Rectal smooth muscle tissue (tissue), 1 donor: ENCODE data around the gene MAPKAPK2.
"Not testable (repeated sequence)": the region's sequence is repeated elsewhere in the genome, so short reads cannot be mapped to it uniquely, and the experiment has no call there.

ENCODE experiments used
- H3K27ac ChIP-seq: one replicate; pipeline ENCODE4 v1.7.0; 2013; ENCODE audit warnings: low read depth, low read length, inconsistent platforms
- H3K27me3 ChIP-seq: one replicate; pipeline ENCODE4 v1.7.0; 2013; ENCODE audit warnings: low read length; ENCODE audit not compliant: control insufficient read depth, insufficient read depth
- H3K36me3 ChIP-seq: one replicate; pipeline ENCODE4 v1.7.0; 2013; ENCODE audit warnings: low read length; ENCODE audit not compliant: control insufficient read depth, insufficient read depth
- H3K4me1 ChIP-seq: one replicate; pipeline ENCODE4 v1.7.0; 2013; ENCODE audit warnings: low read length; ENCODE audit not compliant: control insufficient read depth, insufficient read depth
- H3K4me3 ChIP-seq: one replicate; pipeline ENCODE4 v1.7.0; 2013; ENCODE audit warnings: low read length
- H3K9ac ChIP-seq: one replicate; pipeline ENCODE4 v1.7.0; 2013; ENCODE audit warnings: low read length

Gene MAPKAPK2

DNA sequence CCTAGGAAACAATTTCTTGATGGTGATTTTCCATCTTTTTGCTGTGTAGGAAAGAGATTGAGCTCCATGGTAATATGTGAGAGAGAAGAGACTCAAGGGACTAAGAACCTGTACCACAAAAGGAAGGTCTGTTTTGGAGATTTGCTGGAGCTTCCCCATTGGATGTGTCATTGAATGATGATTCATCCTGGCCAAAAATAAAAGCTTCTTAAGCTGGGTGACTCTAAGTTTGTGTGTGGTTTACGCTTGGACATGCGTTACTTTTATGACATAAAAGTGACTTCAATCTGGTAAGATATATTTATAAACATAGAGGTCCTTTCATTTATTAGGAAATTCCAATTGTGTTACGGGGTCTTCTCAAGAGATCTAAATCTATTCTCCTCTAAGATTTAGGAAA lies 68.4 kb downstream of the MAPKAPK2 start:
- no peak overlapping the region for H3K27ac ChIP-seq
- H3K27me3 ChIP-seq: no peaks in the 10 kb centered on the region
- no peaks in the 10 kb centered on the region for H3K36me3 ChIP-seq
- H3K9ac ChIP-seq: no peak overlapping the region
- no peak overlapping the region for H3K4me3 ChIP-seq
- no peaks in the 10 kb centered on the region for H3K4me1 ChIP-seq

DNA sequence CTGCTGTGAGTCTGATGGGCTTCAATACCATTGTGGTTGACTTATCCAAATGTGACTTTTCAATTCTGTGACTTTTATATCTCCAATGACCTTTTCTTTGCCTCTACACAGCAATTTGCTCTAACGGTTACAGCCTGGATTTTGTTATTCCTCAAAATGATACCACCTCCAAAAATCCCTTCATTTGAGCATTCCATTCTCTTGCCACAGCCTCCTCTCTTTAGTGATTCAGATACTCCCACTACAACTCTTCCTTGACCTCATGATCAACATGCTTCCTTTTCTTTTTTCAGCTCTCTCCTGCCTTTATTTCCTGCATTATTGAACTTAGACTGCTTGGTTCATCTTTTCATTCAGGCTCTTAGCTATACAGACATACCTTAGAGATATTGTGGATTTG lies 69.3 kb downstream of the MAPKAPK2 start:
- Histone ChIP-seq H3K27me3 (no peaks in the 10 kb centered on the region), H3K36me3 (no peaks in the 10 kb centered on the region), H3K9ac (no peak overlapping the region), H3K27ac (no peak overlapping the region), H3K4me1 (no peaks in the 10 kb centered on the region), H3K4me3 (no peak overlapping the region)

DNA sequence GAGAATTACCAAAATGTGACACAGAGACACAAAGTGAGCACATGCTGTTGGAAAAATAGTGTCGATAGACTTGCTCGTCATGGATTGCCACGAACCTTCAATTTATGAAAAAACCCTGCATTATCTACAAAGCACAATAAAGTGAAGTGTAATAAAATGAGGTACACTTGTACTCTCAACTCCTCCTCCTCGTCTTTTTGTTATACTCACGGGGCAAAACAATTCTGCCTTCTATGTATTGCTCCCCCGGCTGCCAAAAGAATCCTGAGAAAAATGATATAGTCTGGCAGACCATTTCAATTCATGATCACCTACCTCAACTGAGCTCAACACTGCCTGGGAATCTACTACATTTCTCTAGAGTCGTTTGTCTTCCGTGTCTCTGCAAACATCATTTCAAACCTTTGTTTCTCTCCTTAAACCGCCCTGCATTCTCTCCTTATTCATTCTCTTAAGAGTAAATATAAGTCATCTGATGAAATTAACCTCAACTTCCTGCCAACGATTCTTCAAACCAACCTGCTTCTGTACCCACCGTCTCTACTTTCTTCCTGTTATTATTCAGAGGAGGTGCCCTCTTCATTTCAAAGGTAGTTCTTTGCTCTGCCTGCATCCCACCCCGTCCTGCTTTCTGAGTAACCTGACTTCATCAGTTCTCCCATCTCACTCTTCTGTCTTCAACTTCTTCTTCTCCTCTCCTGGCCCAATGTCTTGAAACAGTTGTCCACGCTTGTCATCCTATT lies 73.0 kb downstream of the MAPKAPK2 start:
- no peaks in the 10 kb centered on the region for H3K4me1 ChIP-seq
- no peak overlapping the region for H3K27ac ChIP-seq
- no peak overlapping the region for H3K4me3 ChIP-seq
- no peak overlapping the region for H3K9ac ChIP-seq
- no peaks in the 10 kb centered on the region for H3K27me3 ChIP-seq
- no peaks in the 10 kb centered on the region for H3K36me3 ChIP-seq

- Histone ChIP-seq H3K9ac (no peak overlapping the region), H3K27ac (no peak overlapping the region), H3K27me3 (no peaks in the 10 kb centered on the region)
Measured at GRCh38 chr1:206760590-206760989, 75.9 kb downstream of the MAPKAPK2 start.

DNA sequence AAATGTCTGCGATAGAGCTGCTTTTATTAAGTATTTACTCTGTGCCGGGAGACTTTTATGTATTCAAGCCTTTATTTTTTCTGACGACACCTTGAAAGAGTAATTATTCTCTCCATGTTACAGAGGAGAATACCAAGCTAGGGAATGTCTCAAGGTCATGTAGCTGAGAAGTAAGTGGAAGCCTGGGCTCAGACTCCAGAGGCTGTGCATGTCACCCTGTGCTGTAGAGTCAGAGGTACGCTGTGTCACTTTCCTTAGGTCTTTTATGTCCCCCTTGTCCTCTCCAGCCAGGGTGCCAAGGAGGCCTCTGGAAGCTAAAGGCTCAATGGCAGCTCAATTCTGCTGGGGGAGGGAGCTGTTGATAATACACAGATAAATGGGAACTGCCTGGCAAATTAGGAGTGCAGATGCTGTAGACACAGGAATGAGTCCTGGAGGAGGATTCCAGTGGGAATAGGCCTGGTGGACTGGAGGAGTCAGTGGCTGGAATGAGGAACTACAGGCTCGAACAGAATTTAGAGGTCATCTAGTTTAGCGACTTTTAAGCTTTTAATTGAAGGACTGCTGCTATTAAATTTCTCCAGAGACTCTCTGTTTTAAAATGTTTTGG lies 76.6 kb downstream of the MAPKAPK2 start:
- Histone ChIP-seq H3K4me1 (no peaks in the 10 kb centered on the region), H3K9ac (no peak overlapping the region)

More at GRCh38 chr1:206760590-206760989, 75.9 kb downstream of the MAPKAPK2 start:
- Histone ChIP-seq H3K36me3 (no peaks in the 10 kb centered on the region), H3K4me1 (no peaks in the 10 kb centered on the region), H3K4me3 (no peak overlapping the region)

DNA sequence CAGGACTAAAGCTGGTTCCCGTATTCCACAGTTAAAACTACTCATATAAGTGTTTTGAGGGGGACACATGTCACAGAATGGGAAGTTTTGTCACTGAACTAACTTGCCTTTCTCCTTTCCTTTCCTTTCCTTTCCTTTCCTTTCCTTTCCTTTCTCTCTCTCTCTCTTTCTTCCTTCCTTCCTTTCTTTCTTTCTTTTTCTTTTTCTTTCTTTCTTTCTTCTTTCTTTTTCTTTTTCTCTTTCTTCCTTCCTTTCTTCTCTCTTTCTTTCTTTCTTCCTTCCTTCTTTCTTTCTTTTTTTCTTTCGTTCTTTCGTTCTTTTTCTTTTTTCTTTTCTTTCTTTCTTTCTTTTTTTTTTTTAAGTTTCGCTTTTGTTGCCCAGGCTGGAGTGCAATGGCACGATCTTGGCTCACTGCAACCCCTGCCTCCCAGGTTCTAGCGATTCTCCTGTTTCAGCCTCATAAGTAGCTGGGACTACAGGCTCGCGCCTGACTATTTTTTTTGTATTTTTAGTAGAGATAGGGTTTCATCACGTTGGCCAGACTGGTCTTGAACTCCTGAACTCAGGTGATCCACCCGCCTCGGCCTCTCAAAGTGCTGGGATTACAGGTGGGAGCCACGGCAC lies 78.1 kb downstream of the MAPKAPK2 start:
- not testable (repeated sequence) for H3K9ac ChIP-seq, H3K27ac ChIP-seq, H3K4me3 ChIP-seq, H3K4me1 ChIP-seq, H3K27me3 ChIP-seq, H3K36me3 ChIP-seq

More for the DNA sequence above, 76.6 kb downstream of the MAPKAPK2 start:
- Histone ChIP-seq H3K27me3 (no peaks in the 10 kb centered on the region), H3K4me3 (no peak overlapping the region), H3K36me3 (no peaks in the 10 kb centered on the region), H3K27ac (no peak overlapping the region)

GRCh38 chr1:206765771-206766170 lies 81.1 kb downstream of the MAPKAPK2 start:
- H3K4me1 ChIP-seq, H3K27me3 ChIP-seq, H3K36me3 ChIP-seq, H3K9ac ChIP-seq, H3K27ac ChIP-seq, H3K4me3 ChIP-seq: not testable (repeated sequence)

- Histone ChIP-seq H3K27ac (no peak overlapping the region), H3K4me1 (no peaks in the 10 kb centered on the region)
Measured at GRCh38 chr1:206766251-206766856, 81.6 kb downstream of the MAPKAPK2 start.

DNA sequence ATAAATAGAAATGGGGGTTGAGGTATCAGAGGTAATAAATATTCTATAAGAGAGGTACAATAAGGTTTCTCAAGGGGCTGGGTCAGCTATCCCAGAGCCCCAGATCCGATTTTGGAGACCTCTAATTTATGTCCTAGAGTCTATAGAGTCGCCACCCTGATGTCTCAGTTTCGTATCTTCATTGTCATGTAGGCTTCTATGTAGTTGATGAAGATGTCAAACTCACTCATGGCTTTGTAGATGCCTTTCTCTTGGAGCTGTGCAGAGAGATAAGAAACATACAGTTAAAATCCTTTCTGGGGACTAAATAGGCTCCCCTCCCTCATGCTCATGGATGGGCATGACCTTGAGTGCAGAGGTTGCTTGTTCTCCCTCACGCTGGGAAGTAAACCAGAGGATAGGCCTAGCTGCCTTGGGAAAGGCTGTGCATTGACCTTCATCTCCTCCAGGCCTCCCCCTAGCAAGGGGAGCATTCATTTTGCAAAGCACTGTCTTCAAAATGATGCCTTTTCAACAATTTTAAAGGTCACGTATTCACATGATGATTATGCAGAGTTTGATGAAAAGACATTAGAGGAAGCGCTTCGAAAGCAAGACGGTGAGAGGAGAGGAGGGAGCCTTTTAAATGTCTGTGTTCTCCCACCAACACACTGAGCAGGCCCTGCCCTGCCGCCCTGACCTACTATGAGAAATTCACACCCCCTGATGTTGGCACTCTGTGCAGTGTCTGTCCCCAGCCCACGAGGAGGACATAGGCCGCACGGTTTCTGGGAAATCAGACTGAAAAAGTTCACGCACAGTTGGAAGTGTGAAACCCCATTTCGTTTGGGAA lies 84.0 kb downstream of the MAPKAPK2 start:
- no peaks in the 10 kb centered on the region for H3K4me1 ChIP-seq

More at GRCh38 chr1:206766251-206766856, 81.6 kb downstream of the MAPKAPK2 start:
- H3K4me3 ChIP-seq: no peak overlapping the region
- no peaks in the 10 kb centered on the region for H3K27me3 ChIP-seq
- H3K36me3 ChIP-seq: no peaks in the 10 kb centered on the region
- H3K9ac ChIP-seq: no peak overlapping the region

DNA sequence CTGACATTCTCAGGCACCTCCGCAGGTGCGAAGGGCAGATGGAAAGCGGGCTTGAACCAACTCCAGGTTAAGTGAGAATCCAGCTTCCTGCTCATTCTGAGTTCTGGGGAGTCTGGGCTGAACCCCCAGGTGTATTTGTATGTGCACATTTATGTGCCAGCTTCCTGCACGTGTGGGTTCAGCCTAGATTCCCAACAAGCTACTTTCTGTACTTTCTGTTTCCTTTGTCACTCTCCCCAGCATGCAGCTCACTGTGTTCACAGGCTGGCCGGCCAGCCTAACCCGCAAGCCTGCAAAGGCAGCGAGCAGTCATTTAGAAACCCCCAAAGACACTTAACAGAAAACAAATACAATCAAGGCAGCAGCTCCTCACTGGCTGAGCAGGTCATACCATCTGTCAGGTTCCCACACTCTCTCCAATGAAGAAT lies 84.6 kb downstream of the MAPKAPK2 start:
- no peaks in the 10 kb centered on the region for H3K36me3 ChIP-seq
- H3K4me3 ChIP-seq: no peak overlapping the region
- no peaks in the 10 kb centered on the region for H3K27me3 ChIP-seq
- H3K27ac ChIP-seq: no peak overlapping the region
- H3K4me1 ChIP-seq: no peaks in the 10 kb centered on the region
- no peak overlapping the region for H3K9ac ChIP-seq

More for the DNA sequence above, 84.0 kb downstream of the MAPKAPK2 start:
- Histone ChIP-seq H3K27ac (no peak overlapping the region), H3K36me3 (no peaks in the 10 kb centered on the region), H3K27me3 (no peaks in the 10 kb centered on the region), H3K4me3 (no peak overlapping the region), H3K9ac (no peak overlapping the region)

- H3K27me3 ChIP-seq: no peaks in the 10 kb centered on the region
- H3K4me3 ChIP-seq: no peak within 1 kb of the TSS
- H3K27ac ChIP-seq: no peak within 1 kb of the TSS
- H3K36me3 ChIP-seq: no peaks in the 10 kb centered on the region
- no peaks in the 10 kb centered on the region for H3K4me1 ChIP-seq
- no peak within 1 kb of the TSS for H3K9ac ChIP-seq
Measured at GRCh38 chr1:206770531-206771337, 86.0 kb downstream of the MAPKAPK2 start, which contains the start of gene IL19. TSS of gene IL19 (plus strand) at chr1:206770773. CDS start at chr1:206836663, 65,890 bp downstream.
